Retinal pigment epithelial cell (primary cell): ENCODE data around the gene SLU7.
A peak's percentile ranks its signal among the peaks of the same experiment; 100 is the strongest.

Experiments
- DNase-seq: peaks from one replicate; pipeline ENCODE4 v3.0.0-alpha.2; 2010; ENCODE audit warnings: low read depth
- H3K4me3 ChIP-seq: 2 replicates; pipeline ENCODE4 v1.5.1; 2011; ENCODE audit warnings: mild to moderate bottlenecking, low read length, control low read depth, moderate library complexity
- CTCF ChIP-seq: conservative IDR thresholded peaks from 2 replicates; pipeline ENCODE4 v1.5.1; 2011; ENCODE audit warnings: low read depth, low read length, control low read depth, inconsistent platforms

Gene SLU7

GRCh38 chr5:160378330-160378729 lies 40.6 kb downstream of the SLU7 start:
- H3K4me3 ChIP-seq, result no peak overlapping the region
- DNase-seq, result no peak
- no peak for TF ChIP-seq CTCF

GRCh38 chr5:160377651-160378050 lies 41.2 kb downstream of the SLU7 start:
- H3K4me3 ChIP-seq, result no peak overlapping the region
- no peak for DNase-seq
- no peak for TF ChIP-seq CTCF

GRCh38 chr5:160376416-160376815 lies 42.5 kb downstream of the SLU7 start:
- DNase-seq, result no peak
- H3K4me3 ChIP-seq, result no peak overlapping the region
- no peak for TF ChIP-seq CTCF

GRCh38 chr5:160375701-160376100 lies 43.2 kb downstream of the SLU7 start:
- no peak overlapping the region for H3K4me3 ChIP-seq
- TF ChIP-seq CTCF, result no peak
- no peak for DNase-seq

- H3K4me3 ChIP-seq, result no peak overlapping the region
- TF ChIP-seq CTCF, result no peak
- no peak for DNase-seq
Observed at GRCh38 chr5:160375166-160375565, 43.7 kb downstream of the SLU7 start.

- H3K4me3 ChIP-seq, result no peak overlapping the region
- no peak for DNase-seq
- TF ChIP-seq CTCF, result no peak
Observed at GRCh38 chr5:160371294-160371693, 47.6 kb downstream of the SLU7 start.

- TF ChIP-seq CTCF, result no peak
- DNase-seq, result no peak
- peak overlapping the region; percentile 42 for H3K4me3 ChIP-seq
Observed at GRCh38 chr5:160370713-160371034, 48.2 kb downstream of the SLU7 start.
